GM12873 (cell line): ENCODE measurements around the gene FBXO11.

Source experiments
- CTCF ChIP-seq: IDR thresholded peaks from 2 replicates; pipeline ENCODE4 v1.5.1; 2012; ENCODE audit warnings: low read depth, mild to moderate bottlenecking, moderate library complexity, low read length, control low read depth; ENCODE audit not compliant: insufficient read depth; ENCODE audit errors: missing control alignments

Gene FBXO11

GRCh38 chr2:47822518-47822917 is 83.8 kb downstream of the FBXO11 start:
- TF ChIP-seq CTCF, result no peak

- TF ChIP-seq CTCF, result no peak
Measured at GRCh38 chr2:47819834-47820233, 86.5 kb downstream of the FBXO11 start.

- no peak for TF ChIP-seq CTCF
Measured at GRCh38 chr2:47818777-47819176, 87.5 kb downstream of the FBXO11 start.

- TF ChIP-seq CTCF, result no peak
Measured at GRCh38 chr2:47815764-47816163, 90.5 kb downstream of the FBXO11 start.

DNA sequence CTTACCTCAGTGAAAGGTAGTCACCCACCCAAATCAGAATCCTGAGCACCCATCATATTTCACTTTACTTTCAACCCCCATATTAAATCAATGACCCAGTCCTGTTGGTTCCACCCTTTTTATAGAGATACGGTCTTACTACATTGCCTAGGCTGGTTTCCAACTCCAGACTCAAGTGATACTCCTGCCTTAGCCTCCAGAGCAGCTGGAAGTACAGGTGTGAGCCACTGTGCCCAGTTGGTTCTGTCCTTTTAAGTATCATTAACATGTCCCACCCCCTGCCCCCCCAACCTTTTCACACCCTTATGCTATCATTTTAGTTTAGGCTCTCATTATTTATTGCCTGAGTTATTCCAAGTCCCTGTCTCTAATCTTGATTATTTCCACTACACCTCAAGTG is 94.6 kb downstream of the FBXO11 start:
- TF ChIP-seq CTCF, result no peak

DNA sequence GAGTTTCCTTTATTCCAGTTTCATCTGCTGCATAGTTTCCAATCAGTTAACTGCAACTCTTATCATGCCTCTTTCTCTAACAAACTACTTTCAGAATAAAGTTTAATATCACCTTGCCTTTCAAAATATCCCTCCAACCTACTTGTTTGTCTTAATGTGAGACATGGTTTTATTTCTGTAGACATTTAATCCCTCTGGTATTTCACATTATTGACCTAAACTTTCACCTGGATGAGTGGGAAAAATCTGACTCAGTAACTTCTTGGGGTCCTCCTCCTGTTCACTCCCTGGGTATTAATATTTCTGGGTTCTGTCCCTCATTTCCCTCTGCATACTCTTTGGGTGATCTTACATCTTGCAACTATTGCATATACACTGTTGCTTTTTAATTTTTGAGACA is 95.4 kb downstream of the FBXO11 start:
- no peak for TF ChIP-seq CTCF

DNA sequence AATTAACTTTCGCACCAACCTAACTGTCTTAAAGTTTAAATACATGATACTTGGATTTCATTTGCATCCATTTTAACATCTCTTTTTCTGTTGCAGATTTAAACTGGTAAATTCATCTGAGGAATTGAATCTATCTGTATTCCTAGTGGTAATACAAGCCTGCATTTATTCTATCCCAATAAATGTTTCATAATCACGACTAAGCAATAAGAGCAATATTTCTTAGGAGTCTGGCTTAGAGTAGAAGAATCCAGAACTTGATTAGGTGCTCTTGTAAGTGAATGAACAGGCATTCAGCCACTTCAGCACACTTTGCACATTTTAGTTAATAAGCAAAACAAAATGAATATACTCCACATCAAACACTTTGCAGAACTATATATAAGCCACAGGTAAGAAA is 96.4 kb downstream of the FBXO11 start:
- TF ChIP-seq CTCF, result no peak
